GM21576 (cell line): ENCODE data around the gene RNF111.
A peak's percentile ranks its signal among the peaks of the same experiment; 100 is the strongest.
"Not testable (repeated sequence)": the region's sequence is repeated elsewhere in the genome, so short reads cannot be mapped to it uniquely, and the experiment has no call there.

Source experiments
- ATAC-seq: cut with Tn5 transposase; IDR thresholded peaks from one replicate; pipeline ENCODE4 v1.9.1; 2021; ENCODE audit warnings: mild to moderate bottlenecking, moderate library complexity; ENCODE audit not compliant: unreplicated experiment

RNF111 gene

GRCh38 chr15:59052915-59053407 lies 65.5 kb downstream of the RNF111 start:
- ATAC-seq, result no peak

GRCh38 chr15:59053482-59053881 lies 66.0 kb downstream of the RNF111 start:
- ATAC-seq, result no peak

- ATAC-seq, result no peak
Measured at GRCh38 chr15:59059076-59059597, 71.7 kb downstream of the RNF111 start.

GRCh38 chr15:59060348-59060747 lies 72.9 kb downstream of the RNF111 start:
- ATAC-seq, result no peak

DNA sequence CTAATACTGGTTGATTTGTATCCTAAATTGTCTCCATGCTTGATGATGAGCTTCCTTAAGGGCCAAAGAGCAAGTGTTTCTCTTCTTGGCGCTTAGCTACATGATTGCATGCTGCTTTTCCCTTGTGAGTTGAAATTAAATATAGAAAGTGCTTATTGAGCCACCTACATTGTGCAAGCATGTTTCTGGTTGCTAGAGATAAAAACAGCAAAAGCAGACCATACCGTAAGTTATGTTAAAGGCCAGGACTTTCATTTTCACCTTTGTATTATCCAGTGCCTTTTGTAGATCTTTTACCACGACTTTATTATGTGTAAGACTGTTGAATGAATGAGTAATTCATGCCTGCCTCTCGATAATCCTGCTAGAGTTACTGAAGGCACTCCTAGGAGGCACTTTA lies 75.6 kb downstream of the RNF111 start:
- no peak for ATAC-seq

- no peak for ATAC-seq
Measured at GRCh38 chr15:59069430-59069829, 82.0 kb downstream of the RNF111 start.

DNA sequence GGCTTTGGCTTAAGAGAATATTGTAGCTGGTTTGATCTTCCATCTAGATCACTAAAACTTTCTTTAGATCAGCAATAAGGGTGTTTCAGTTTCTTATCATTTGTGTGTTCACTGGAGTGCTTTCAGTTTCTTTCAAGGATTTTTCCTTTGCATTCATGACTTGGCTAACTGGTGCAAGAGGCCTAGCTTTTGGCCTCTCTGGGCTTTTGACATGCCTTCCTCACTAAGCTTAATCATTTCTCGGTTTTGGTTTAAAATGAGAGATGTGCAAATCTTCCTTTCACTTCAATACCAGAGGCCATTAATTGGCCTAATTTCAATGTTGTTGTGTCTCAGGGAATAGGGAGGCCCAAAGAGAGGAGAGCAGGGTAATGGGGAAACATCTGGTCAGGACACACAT lies 87.1 kb downstream of the RNF111 start:
- no peak for ATAC-seq

DNA sequence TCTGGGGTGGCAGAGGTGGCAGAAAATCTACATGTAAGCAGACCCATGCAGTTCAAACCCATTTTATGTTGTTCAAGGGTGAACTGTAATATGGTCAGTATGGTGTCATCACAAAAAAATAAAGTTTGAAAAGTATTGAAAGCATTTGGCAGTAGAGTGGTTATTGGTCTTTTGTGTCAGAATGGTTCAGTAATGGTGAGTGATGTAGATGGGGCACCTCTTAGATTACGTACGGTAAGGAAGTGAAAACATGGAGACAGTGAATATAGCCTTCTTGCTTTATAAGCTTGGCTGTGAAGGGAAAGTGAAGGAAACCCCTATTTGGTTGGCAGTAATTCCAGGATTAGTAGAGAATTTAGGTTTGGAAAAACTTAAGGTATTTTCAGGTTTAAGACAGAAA lies 100.3 kb downstream of the RNF111 start:
- no peak for ATAC-seq

GRCh38 chr15:59094077-59094476 lies 106.6 kb downstream of the RNF111 start:
- ATAC-seq, result no peak

- ATAC-seq, result no peak
Measured at GRCh38 chr15:59096429-59096828, 109.0 kb downstream of the RNF111 start.

- no peak for ATAC-seq
Measured at GRCh38 chr15:59099162-59099685, 111.8 kb downstream of the RNF111 start.

- ATAC-seq, result peak; percentile 34
Measured at GRCh38 chr15:59104602-59104911, 117.1 kb downstream of the RNF111 start.

DNA sequence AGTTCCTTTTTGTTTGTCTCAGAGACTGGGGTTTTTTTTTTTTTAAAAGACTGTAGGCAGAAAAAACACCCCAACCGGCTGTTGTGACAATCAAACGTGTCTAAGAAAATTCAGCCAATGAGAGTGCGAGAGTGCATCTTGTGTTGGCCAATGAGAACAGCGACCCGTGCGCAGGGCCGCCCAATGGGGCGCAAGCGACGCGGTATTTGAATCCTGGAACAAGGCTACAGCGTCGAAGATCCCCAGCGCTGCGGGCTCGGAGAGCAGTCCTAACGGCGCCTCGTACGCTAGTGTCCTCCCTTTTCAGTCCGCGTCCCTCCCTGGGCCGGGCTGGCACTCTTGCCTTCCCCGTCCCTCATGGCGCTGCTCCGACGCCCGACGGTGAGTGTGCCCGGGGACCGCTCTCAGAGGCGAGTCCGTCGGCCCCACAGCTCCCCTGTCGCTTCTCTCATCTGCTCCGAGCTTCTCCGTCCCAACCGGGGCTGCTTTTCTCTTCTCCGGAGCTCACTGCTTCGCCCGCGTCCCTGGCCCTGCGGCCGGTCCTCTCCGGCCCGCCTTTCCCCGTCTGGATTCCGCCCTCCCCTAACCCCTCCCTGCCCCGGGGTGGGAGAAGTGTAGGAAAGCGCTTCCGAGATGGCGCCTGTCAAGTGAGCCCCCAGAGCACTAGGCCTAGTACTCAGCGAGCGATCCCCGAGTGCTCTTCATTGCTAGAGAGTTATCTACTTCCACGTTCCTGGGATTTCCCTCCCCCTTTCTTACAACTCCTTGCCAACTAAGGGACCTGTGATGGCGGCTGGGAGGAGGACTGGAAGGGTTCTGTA lies 117.7 kb downstream of the RNF111 start, which contains the start of gene CCNB2:
TSS of gene CCNB2 (plus strand) at position 235 of the 821 bp plus-strand sequence. CDS start at position 358, 123 bp downstream.
- ATAC-seq, result peak; percentile 98

- no peak for ATAC-seq
Measured at GRCh38 chr15:59105854-59106253, 118.4 kb downstream of the RNF111 start.

- ATAC-seq, result no peak
Measured at GRCh38 chr15:59111251-59111650, 123.8 kb downstream of the RNF111 start.

DNA sequence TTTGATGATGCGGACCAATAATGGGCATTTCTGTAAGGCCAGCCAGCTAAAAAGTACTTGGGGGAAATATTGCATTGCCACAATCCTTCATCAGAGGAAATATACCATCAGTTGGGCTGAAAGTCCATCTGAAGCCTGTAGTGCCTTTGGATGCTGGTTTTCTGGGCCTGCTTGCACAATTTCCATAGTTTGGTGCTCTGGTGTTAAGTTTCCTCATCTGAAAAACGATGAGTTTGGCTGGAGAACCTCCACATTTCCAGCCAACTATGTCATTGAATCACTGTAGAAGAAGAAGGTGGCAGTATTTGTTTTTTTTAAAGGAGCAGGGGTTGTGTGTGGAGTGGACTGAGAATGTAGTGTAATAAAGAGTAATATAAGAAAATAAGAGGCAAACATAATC lies 127.6 kb downstream of the RNF111 start:
- ATAC-seq, result no peak

DNA sequence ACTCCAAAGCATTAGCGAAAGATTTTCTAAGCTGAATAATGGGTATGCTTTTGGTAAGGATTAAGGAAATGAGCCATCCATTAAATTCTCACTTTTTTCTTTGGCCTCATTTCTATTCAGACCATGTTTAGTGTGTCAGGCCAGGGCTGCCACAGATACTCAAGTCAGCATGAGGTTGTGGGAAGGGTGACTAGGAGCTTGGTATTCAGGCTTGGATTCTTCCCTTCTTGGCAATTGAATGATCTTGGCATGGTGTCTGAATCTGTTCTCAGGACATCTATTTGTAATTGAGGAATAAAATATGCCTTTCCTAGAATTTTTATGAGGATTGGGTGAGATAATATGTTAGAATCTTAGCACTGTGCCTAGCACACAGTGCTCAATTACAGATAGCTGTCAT lies 128.7 kb downstream of the RNF111 start:
- ATAC-seq, result no peak

DNA sequence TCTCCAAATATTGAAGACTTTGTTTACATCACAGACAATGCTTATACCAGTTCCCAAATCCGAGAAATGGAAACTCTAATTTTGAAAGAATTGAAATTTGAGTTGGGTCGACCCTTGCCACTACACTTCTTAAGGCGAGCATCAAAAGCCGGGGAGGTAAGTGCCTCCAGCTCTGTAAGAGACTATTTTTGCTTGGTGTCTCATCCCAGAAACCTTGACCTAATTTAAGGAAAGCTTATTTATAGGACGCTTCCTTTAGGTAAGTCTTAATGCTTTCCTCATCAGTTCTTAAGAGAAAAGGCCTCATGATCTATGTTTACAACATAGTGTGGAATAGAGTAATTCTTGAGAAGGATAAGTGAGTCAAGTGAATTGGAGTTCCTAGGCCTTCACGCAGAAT lies 129.3 kb downstream of the RNF111 start:
- ATAC-seq, result no peak

DNA sequence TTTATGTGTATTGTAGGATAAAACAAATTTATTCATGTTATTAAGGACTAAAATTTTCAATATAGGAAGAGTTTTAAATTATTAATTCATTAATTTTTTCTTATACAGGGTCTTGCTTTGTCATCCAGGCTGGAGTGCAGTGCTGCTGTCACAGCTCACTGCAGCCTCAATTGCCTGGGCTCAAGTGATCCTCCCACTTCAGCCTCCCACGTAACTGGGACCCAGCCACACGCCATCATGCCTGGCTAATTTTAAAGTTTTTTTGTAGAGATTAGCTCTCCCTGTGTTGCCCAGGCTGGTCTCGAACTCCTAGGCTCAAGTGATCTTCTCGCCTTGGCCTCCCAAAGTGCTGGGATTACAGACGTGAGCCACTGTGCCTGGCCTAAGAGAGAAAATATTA lies 132.2 kb downstream of the RNF111 start:
- ATAC-seq, result no peak

DNA sequence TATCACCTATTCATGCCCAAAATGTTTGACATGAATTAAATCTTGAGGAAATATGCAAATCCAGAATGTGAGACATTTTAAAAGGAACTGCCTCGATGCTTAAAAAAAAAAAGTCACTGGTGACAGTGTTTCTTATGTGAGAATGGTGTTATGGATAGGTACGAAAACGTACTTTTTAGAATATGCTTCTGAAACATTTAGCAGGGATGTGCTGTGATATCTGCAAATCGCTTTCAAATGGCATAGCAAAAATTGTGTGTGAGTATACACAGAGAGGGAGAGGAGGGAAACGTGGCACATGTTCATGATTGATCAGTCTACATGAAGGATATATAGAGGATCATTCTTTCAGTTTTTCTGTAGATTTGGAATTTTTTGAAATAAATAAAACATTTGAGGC lies 133.5 kb downstream of the RNF111 start:
- no peak for ATAC-seq

DNA sequence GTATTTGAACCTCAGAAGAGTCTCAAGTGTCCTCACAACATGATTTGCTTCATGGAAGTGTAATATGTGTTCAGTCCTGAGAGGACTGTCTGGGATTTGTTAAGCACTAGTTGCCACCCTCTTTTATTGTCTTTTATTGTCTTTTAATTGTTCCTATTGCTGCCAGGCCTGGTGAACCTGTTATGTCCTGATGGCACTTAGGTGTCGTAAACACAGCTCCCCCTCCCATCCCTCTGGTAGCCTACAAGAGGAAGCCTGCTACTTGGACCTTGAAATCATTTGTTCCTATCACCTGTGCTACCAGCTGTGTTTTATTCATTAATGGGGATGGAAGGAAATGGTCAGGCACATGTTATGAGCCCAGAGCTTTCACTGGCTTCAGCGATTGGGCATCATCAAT lies 136.8 kb downstream of the RNF111 start:
- no peak for ATAC-seq

DNA sequence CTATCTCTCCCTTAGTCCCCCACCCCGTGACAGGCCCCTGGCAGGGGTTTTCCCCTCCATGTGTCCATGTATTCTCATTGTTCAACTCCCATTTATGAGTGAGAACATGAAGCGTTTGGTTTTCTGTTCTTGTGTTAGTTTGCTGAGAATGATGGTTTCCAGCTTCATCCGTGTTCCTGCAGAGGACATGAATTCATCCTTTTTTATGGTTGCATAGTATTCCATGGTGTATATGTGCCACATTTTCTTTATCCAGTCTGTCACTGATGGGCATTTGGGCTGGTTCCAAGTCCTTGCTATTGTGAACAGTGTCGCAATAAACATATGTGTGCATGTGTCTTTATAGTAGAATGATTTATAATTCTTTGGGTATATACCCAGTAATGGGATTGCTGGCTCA lies 138.2 kb downstream of the RNF111 start:
- ATAC-seq, result not testable (repeated sequence)
